Mesodermal cell (in vitro differentiated cells): ENCODE results near the gene ZNF350.
A peak's percentile ranks its signal among the peaks of the same experiment; 100 is the strongest.

ENCODE experiments used
- H3K27ac ChIP-seq: 2 replicates; pipeline ENCODE4 v1.7.0; 2013; ENCODE audit warnings: mild to moderate bottlenecking, low read depth, low read length, moderate library complexity; ENCODE audit not compliant: severe bottlenecking
- H3K36me3 ChIP-seq: 2 replicates; pipeline ENCODE4 v1.7.1; 2013; ENCODE audit warnings: mild to moderate bottlenecking, low read length, moderate library complexity; ENCODE audit not compliant: control insufficient read depth, insufficient read depth
- H3K4me1 ChIP-seq: one replicate; pipeline ENCODE4 v1.7.1; 2013; ENCODE audit warnings: mild to moderate bottlenecking, low read length; ENCODE audit not compliant: insufficient read depth, control insufficient read depth, poor library complexity, severe bottlenecking
- H3K4me3 ChIP-seq: 2 replicates; pipeline ENCODE4 v1.7.0; 2013; ENCODE audit warnings: low read length, control low read depth, mild to moderate bottlenecking; ENCODE audit not compliant: insufficient read depth, poor library complexity, severe bottlenecking; ENCODE audit errors: extremely low read depth
- H3K9me3 ChIP-seq: 2 replicates; pipeline ENCODE4 v1.7.1; 2013; ENCODE audit warnings: mild to moderate bottlenecking, low read length, moderate library complexity; ENCODE audit not compliant: control insufficient read depth
- WGBS, 2 experiments: methylation state at CpG; one replicate each; pipeline ENCODE4 v1.1.5; 2013; ENCODE audit warnings: missing lambda C conversion rate in 2 of 2; ENCODE audit not compliant: insufficient coverage in 2 of 2; 5-methylcytosine and 5-hydroxymethylcytosine counted together

The ZNF350 gene

GRCh38 chr19:51927859-51928258, 58.8 kb downstream of the ZNF350 start:
- H3K36me3 ChIP-seq, result peaks cover 31% of the 10 kb centered on the region
- H3K4me1 ChIP-seq, result no peaks in the 10 kb centered on the region
- 47% methylated on average over 11 to 12 of the region's 13 CpGs for WGBS, 2 experiments
- H3K27ac ChIP-seq, result no peak overlapping the region
- H3K9me3 ChIP-seq, result peaks cover 27% of the 10 kb centered on the region
- peak overlapping the region; percentile 68 for H3K4me3 ChIP-seq

GRCh38 chr19:51926784-51927741, 59.6 kb downstream of the ZNF350 start, which contains the start of gene ZNF613:
Gene ZNF613, plus strand, starts transcription at chr19:51927472. Its CDS starts 8,749 bp downstream, at chr19:51936221.
- H3K36me3 ChIP-seq, result peaks cover 23% of the 10 kb centered on the region
- peaks cover 35% of the 10 kb centered on the region for H3K9me3 ChIP-seq

GRCh38 chr19:51926426-51926783, 60.2 kb downstream of the ZNF350 start:
- Histone ChIP-seq H3K4me1 (no peaks in the 10 kb centered on the region), H3K9me3 (peaks cover 40% of the 10 kb centered on the region)
- 35 to 38% methylated on average over 10 of the region's 11 CpGs for WGBS, 2 experiments

More at GRCh38 chr19:51926784-51927741, 59.6 kb downstream of the ZNF350 start, which contains the start of gene ZNF613:
- 1% methylated on average over 37 to 41 of the region's 52 CpGs for WGBS, 2 experiments
- Histone ChIP-seq H3K4me1 (no peaks in the 10 kb centered on the region), H3K4me3 (peak within 1 kb of the TSS; percentile 68), H3K27ac (peak within 1 kb of the TSS; percentile 89)

GRCh38 chr19:51921949-51922348, 64.7 kb downstream of the ZNF350 start:
- Histone ChIP-seq H3K9me3 (peaks cover 59% of the 10 kb centered on the region), H3K4me1 (no peaks in the 10 kb centered on the region), H3K4me3 (no peak overlapping the region), H3K36me3 (no peaks in the 10 kb centered on the region), H3K27ac (no peak overlapping the region)
- 82 to 84% methylated on average over 8 of the region's 8 CpGs for WGBS, 2 experiments

More at GRCh38 chr19:51926426-51926783, 60.2 kb downstream of the ZNF350 start:
- H3K4me3 ChIP-seq, result peak overlapping the region; percentile 68
- peak overlapping the region; percentile 89 for H3K27ac ChIP-seq
- peaks cover 17% of the 10 kb centered on the region for H3K36me3 ChIP-seq

- H3K36me3 ChIP-seq, result no peaks in the 10 kb centered on the region
- no peak overlapping the region for H3K27ac ChIP-seq
- WGBS, 2 experiments, result 82 to 84% methylated on average over 3 of the region's 3 CpGs
- peaks cover 66% of the 10 kb centered on the region for H3K9me3 ChIP-seq
- H3K4me3 ChIP-seq, result no peak overlapping the region
- H3K4me1 ChIP-seq, result no peaks in the 10 kb centered on the region
These were observed 67.0 kb downstream of the ZNF350 start for GRCh38 chr19:51919606-51920005.

- Histone ChIP-seq H3K4me1 (no peaks in the 10 kb centered on the region), H3K9me3 (peaks cover 71% of the 10 kb centered on the region), H3K4me3 (no peak overlapping the region), H3K36me3 (no peaks in the 10 kb centered on the region), H3K27ac (no peak overlapping the region)
- 86 to 100% methylated on average over 1 of the region's 1 CpG for WGBS, 2 experiments
These were observed 70.5 kb downstream of the ZNF350 start for GRCh38 chr19:51916167-51916566.

- WGBS, 2 experiments, result 76% methylated on average over 3 of the region's 5 CpGs; no CpG with 5 or more reads in 1 of the 2 experiments
- Histone ChIP-seq H3K36me3 (no peaks in the 10 kb centered on the region), H3K27ac (no peak overlapping the region), H3K4me1 (no peaks in the 10 kb centered on the region), H3K9me3 (peaks cover 67% of the 10 kb centered on the region), H3K4me3 (no peak overlapping the region)
These were observed 71.2 kb downstream of the ZNF350 start for GRCh38 chr19:51915324-51915867.
